GM23338 (cell line): Measurements from ENCODE around the gene ADGRG2. TPM values are rescaled to one million over a fixed set of nuclear protein-coding genes. Genes with fewer than 3 reads are reported as not detected.

Experiments
- ATAC-seq: fragments of 200-7000 bp; cut with Tn5 transposase; 3 replicates; pipeline ENCODE4 v1.9.1; 2020
- DNase-seq: peaks from one replicate; pipeline ENCODE4 v3.0.0-alpha.2; 2015; ENCODE audit warnings: low spot score
- H2AFZ ChIP-seq: fragments of 200-600 bp; sonication (generic); 2 replicates; pipeline ENCODE4 v1.8.0; 2016; ENCODE audit warnings: antibody characterized with exemption, mild to moderate bottlenecking, moderate library complexity
- H3F3A ChIP-seq: fragments of 200-600 bp; sonication (generic); replicated peaks from 2 replicates; pipeline ENCODE4 v1.8.0; 2017; ENCODE audit warnings: antibody characterized with exemption, mixed run types, low read depth
- H3K27ac ChIP-seq: fragments of 200-600 bp; sonication (generic); 2 replicates; pipeline ENCODE4 v1.6.1; 2016; ENCODE audit warnings: low read depth
- H3K27me3 ChIP-seq: fragments of 200-600 bp; sonication (generic); 2 replicates; pipeline ENCODE4 v1.8.0; 2016; ENCODE audit warnings: mild to moderate bottlenecking, mixed run types, moderate library complexity; ENCODE audit not compliant: insufficient read depth
- H3K36me3 ChIP-seq: fragments of 200-600 bp; sonication (generic); 2 replicates; pipeline ENCODE4 v1.8.0; 2016; ENCODE audit warnings: mild to moderate bottlenecking; ENCODE audit not compliant: insufficient read depth
- H3K4me1 ChIP-seq: fragments of 200-600 bp; sonication (generic); 2 replicates; pipeline ENCODE4 v1.8.0; 2016; ENCODE audit warnings: mild to moderate bottlenecking, moderate library complexity; ENCODE audit not compliant: insufficient read depth
- H3K4me2 ChIP-seq: fragments of 200-600 bp; sonication (generic); 2 replicates; pipeline ENCODE4 v1.7.1; 2017; ENCODE audit warnings: mixed run types
- H3K4me3 ChIP-seq: fragments of 200-600 bp; sonication (generic); 2 replicates; pipeline ENCODE4 v1.6.1; 2016; ENCODE audit warnings: mixed run types
- H3K79me2 ChIP-seq: fragments of 200-600 bp; sonication (generic); replicated peaks from 2 replicates; pipeline ENCODE4 v1.8.0; 2017; ENCODE audit warnings: mild to moderate bottlenecking; ENCODE audit not compliant: insufficient read depth
- H3K9me2 ChIP-seq: fragments of 200-600 bp; sonication (generic); 2 replicates; pipeline ENCODE4 v1.8.0; 2017; ENCODE audit not compliant: insufficient read depth
- H4K20me1 ChIP-seq: fragments of 200-600 bp; sonication (generic); replicated peaks from 2 replicates; pipeline ENCODE4 v1.8.0; 2017; ENCODE audit warnings: mild to moderate bottlenecking; ENCODE audit not compliant: insufficient read depth
- H3K27ac Mint-ChIP-seq: 2 replicates; pipeline ENCODE4 v1.8.0; 2020; ENCODE audit warnings: inconsistent platforms, mild to moderate bottlenecking, moderate library complexity, mixed read lengths
- H3K27me3 Mint-ChIP-seq: 3 replicates; pipeline ENCODE4 v1.8.0; 2022; ENCODE audit warnings: low read depth, mild to moderate bottlenecking, moderate library complexity, mixed read lengths, inconsistent platforms; ENCODE audit not compliant: insufficient read depth, poor library complexity
- H3K36me3 Mint-ChIP-seq: 3 replicates; pipeline ENCODE4 v1.8.0; 2021; ENCODE audit warnings: low read depth, mild to moderate bottlenecking, inconsistent platforms, moderate library complexity, mixed read lengths
- H3K4me1 Mint-ChIP-seq: 3 replicates; pipeline ENCODE4 v1.8.0; 2020; ENCODE audit warnings: mild to moderate bottlenecking, inconsistent platforms, mixed read lengths
- H3K4me3 Mint-ChIP-seq: 3 replicates; pipeline ENCODE4 v1.8.0; 2021; ENCODE audit warnings: moderate library complexity, mild to moderate bottlenecking, inconsistent platforms, mixed read lengths
- H3K9me3 Mint-ChIP-seq: 3 replicates; pipeline ENCODE4 v1.8.0; 2020; ENCODE audit warnings: moderate library complexity, mild to moderate bottlenecking, inconsistent platforms, mixed read lengths
- CREB1 ChIP-seq: fragments of 250-450 bp; sonication (Bioruptor Pico); IDR thresholded peaks from 2 replicates; pipeline ENCODE4 v1.5.0; 2020; ENCODE audit warnings: low read depth, mild to moderate bottlenecking, moderate library complexity
- EZH2phosphoT487 ChIP-seq: fragments of 200-600 bp; sonication (generic); IDR thresholded peaks from one replicate; pipeline ENCODE4 v1.8.1; 2018; ENCODE audit warnings: antibody characterized with exemption; ENCODE audit not compliant: unreplicated experiment
- NANOG ChIP-seq: IDR thresholded peaks from 2 replicates; pipeline ENCODE4 v1.6.1; 2016; ENCODE audit warnings: antibody characterized with exemption, borderline replicate concordance
- STAT1 ChIP-seq: IDR thresholded peaks from one replicate; pipeline ENCODE4 v1.6.1; 2016; ENCODE audit warnings: antibody characterized with exemption; ENCODE audit not compliant: unreplicated experiment
- ZNF114 ChIP-seq: fragments of 250-450 bp; sonication (Bioruptor Pico); IDR thresholded peaks from 2 replicates; pipeline ENCODE4 v1.5.0; 2020; ENCODE audit warnings: mild to moderate bottlenecking, moderate library complexity
- ZNF331 ChIP-seq: fragments of 250-450 bp; sonication (Bioruptor Pico); IDR thresholded peaks from 2 replicates; pipeline ENCODE4 v1.5.0; 2020; ENCODE audit warnings: low read depth, mild to moderate bottlenecking, moderate library complexity
- polyA plus RNA-seq: library from polyadenylated mRNA; unstranded; fragments of >200 nt; fragmentation: Nextera tagmentation; extraction: Ambion mirVana; gene quantifications from 2 replicates; pipeline ENCODE4 v1.2.1, GENCODE V29; 2016
- total RNA-seq: library from RNA; depleted of rRNA; stranded (reverse); fragments of >200 nt; shearing (Covaris generic); gene quantifications from 2 replicates; pipeline ENCODE4 v1.2.3, GENCODE V29; 2014
- TF ChIP-seq, protein P1 (sequence below): IDR thresholded peaks from 2 replicates; pipeline ENCODE4 v1.6.1; 2016; ENCODE audit warnings: antibody characterized with exemption
- TF ChIP-seq, protein P2 (sequence below), 2 experiments: fragments of 200-600 bp in 1 of 2; sonication (generic) in 1 of 2; conservative IDR thresholded peaks; 2 replicates each; pipeline versions ENCODE4 v1.5.1 to v1.6.1; 2016 to 2017; ENCODE audit warnings: antibody characterized with exemption in 2 of 2, low read depth in 2 of 2, mild to moderate bottlenecking in 2 of 2, moderate library complexity in 1 of 2
- TF ChIP-seq, protein P3 (sequence below): fragments of 250-450 bp; sonication (Bioruptor Pico); IDR thresholded peaks from 2 replicates; pipeline ENCODE4 v1.5.0; 2020; ENCODE audit warnings: mild to moderate bottlenecking, moderate library complexity

Gene ADGRG2
- total and polyA plus RNA-seq, 2 experiments from 2014 or later, result 4.0 to 10.8 TPM

DNA sequence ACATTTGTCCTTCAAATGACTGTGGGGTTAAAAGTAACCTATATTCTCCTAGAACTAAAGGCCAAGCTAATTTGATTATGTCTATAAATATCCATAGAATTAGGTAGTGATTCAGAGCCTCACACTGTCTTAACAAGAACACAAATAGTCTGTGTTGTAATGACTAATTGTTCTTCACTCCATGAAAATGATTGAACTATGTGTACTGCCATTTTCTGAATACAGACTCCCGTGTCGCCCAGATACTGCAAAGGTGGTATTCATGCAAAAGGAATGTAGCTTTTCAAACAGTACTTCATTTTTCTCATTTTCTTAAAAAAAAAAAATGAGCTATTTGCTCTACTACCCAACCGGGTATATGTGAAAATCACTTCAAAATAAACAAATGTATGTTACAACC lies 127.0 kb downstream of the ADGRG2 start:
- Mint-ChIP-seq H3K4me3 (no peak overlapping the region), H3K27ac (no peak overlapping the region), H3K27me3 (no peaks in the 10 kb centered on the region), H3K4me1 (peaks cover 23% of the 10 kb centered on the region), H3K9me3 (no peaks in the 10 kb centered on the region), H3K36me3 (no peaks in the 10 kb centered on the region)
- H3K9me2 ChIP-seq, result no peaks in the 10 kb centered on the region
- TF ChIP-seq, protein P1, sequence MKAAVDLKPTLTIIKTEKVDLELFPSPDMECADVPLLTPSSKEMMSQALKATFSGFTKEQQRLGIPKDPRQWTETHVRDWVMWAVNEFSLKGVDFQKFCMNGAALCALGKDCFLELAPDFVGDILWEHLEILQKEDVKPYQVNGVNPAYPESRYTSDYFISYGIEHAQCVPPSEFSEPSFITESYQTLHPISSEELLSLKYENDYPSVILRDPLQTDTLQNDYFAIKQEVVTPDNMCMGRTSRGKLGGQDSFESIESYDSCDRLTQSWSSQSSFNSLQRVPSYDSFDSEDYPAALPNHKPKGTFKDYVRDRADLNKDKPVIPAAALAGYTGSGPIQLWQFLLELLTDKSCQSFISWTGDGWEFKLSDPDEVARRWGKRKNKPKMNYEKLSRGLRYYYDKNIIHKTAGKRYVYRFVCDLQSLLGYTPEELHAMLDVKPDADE, result no peak
- no peak for TF ChIP-seq EZH2phosphoT487
- TF ChIP-seq CREB1 (CRISPR knock-in tag), result no peak
- no peak for TF ChIP-seq STAT1
- no peak for DNase-seq
- H3F3A ChIP-seq, result no peaks in the 10 kb centered on the region
- H3K27me3 ChIP-seq, result no peaks in the 10 kb centered on the region
- H3K36me3 ChIP-seq, result no peaks in the 10 kb centered on the region
- no peak for ATAC-seq
- H3K27ac ChIP-seq, result no peak overlapping the region
- no peak overlapping the region for H3K4me2 ChIP-seq
- H4K20me1 ChIP-seq, result no peaks in the 10 kb centered on the region
- H3K4me1 ChIP-seq, result peaks cover 32% of the 10 kb centered on the region; the same call in 1 of the 2 replicates
- H3K79me2 ChIP-seq, result no peaks in the 10 kb centered on the region
- H2AFZ ChIP-seq, result no peak overlapping the region
- no peak overlapping the region for H3K4me3 ChIP-seq

DNA sequence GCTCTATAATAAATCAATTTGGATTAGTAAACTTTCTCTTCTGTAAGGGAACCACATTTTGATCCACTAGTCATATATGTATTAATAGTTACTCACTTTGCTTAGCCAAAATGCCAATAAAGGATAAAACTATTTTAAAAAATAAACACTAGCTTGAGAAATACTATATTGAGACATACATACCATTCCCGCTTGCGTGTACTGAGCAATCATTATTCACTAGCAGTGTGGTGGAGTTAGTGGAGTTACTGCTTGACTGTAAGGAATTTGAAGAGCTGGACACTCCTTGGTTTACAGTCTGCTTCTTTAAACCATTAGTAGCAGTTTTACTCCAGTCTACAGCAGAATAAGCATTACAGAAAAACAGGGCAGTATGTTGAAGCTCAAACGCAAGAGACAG lies 127.6 kb downstream of the ADGRG2 start:
- TF ChIP-seq ZNF331 (CRISPR knock-in tag) (no peak), NANOG (no peak), CREB1 (CRISPR knock-in tag) (no peak), ZNF114 (CRISPR knock-in tag) (no peak)
- TF ChIP-seq, protein P2, sequence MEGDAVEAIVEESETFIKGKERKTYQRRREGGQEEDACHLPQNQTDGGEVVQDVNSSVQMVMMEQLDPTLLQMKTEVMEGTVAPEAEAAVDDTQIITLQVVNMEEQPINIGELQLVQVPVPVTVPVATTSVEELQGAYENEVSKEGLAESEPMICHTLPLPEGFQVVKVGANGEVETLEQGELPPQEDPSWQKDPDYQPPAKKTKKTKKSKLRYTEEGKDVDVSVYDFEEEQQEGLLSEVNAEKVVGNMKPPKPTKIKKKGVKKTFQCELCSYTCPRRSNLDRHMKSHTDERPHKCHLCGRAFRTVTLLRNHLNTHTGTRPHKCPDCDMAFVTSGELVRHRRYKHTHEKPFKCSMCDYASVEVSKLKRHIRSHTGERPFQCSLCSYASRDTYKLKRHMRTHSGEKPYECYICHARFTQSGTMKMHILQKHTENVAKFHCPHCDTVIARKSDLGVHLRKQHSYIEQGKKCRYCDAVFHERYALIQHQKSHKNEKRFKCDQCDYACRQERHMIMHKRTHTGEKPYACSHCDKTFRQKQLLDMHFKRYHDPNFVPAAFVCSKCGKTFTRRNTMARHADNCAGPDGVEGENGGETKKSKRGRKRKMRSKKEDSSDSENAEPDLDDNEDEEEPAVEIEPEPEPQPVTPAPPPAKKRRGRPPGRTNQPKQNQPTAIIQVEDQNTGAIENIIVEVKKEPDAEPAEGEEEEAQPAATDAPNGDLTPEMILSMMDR (conservative IDR thresholded peaks at IDR 0.05; ENCODE audit: low read depth in 2 of 2), result no peak
- TF ChIP-seq, protein P3, sequence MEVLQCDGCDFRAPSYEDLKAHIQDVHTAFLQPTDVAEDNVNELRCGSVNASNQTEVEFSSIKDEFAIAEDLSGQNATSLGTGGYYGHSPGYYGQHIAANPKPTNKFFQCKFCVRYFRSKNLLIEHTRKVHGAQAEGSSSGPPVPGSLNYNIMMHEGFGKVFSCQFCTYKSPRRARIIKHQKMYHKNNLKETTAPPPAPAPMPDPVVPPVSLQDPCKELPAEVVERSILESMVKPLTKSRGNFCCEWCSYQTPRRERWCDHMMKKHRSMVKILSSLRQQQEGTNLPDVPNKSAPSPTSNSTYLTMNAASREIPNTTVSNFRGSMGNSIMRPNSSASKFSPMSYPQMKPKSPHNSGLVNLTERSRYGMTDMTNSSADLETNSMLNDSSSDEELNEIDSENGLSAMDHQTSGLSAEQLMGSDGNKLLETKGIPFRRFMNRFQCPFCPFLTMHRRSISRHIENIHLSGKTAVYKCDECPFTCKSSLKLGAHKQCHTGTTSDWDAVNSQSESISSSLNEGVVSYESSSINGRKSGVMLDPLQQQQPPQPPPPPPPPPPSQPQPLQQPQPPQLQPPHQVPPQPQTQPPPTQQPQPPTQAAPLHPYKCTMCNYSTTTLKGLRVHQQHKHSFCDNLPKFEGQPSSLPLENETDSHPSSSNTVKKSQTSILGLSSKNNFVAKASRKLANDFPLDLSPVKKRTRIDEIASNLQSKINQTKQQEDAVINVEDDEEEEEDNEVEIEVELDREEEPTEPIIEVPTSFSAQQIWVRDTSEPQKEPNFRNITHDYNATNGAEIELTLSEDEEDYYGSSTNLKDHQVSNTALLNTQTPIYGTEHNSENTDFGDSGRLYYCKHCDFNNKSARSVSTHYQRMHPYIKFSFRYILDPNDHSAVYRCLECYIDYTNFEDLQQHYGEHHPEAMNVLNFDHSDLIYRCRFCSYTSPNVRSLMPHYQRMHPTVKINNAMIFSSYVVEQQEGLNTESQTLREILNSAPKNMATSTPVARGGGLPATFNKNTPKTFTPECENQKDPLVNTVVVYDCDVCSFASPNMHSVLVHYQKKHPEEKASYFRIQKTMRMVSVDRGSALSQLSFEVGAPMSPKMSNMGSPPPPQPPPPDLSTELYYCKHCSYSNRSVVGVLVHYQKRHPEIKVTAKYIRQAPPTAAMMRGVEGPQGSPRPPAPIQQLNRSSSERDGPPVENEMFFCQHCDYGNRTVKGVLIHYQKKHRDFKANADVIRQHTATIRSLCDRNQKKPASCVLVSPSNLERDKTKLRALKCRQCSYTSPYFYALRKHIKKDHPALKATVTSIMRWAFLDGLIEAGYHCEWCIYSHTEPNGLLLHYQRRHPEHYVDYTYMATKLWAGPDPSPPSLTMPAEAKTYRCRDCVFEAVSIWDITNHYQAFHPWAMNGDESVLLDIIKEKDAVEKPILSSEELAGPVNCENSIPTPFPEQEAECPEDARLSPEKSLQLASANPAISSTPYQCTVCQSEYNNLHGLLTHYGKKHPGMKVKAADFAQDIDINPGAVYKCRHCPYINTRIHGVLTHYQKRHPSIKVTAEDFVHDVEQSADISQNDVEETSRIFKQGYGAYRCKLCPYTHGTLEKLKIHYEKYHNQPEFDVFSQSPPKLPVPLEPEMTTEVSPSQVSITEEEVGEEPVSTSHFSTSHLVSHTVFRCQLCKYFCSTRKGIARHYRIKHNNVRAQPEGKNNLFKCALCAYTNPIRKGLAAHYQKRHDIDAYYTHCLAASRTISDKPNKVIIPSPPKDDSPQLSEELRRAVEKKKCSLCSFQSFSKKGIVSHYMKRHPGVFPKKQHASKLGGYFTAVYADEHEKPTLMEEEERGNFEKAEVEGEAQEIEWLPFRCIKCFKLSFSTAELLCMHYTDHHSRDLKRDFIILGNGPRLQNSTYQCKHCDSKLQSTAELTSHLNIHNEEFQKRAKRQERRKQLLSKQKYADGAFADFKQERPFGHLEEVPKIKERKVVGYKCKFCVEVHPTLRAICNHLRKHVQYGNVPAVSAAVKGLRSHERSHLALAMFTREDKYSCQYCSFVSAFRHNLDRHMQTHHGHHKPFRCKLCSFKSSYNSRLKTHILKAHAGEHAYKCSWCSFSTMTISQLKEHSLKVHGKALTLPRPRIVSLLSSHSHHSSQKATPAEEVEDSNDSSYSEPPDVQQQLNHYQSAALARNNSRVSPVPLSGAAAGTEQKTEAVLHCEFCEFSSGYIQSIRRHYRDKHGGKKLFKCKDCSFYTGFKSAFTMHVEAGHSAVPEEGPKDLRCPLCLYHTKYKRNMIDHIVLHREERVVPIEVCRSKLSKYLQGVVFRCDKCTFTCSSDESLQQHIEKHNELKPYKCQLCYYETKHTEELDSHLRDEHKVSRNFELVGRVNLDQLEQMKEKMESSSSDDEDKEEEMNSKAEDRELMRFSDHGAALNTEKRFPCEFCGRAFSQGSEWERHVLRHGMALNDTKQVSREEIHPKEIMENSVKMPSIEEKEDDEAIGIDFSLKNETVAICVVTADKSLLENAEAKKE (CRISPR knock-in tag), result no peak
- TF ChIP-seq, protein P1, result no peak
- H3K27ac ChIP-seq, result no peak overlapping the region

More for the DNA sequence above, 127.6 kb downstream of the ADGRG2 start:
- no peak overlapping the region for H3K4me3 ChIP-seq
- no peak for DNase-seq
- Mint-ChIP-seq H3K27ac (no peak overlapping the region), H3K27me3 (no peaks in the 10 kb centered on the region), H3K36me3 (no peaks in the 10 kb centered on the region), H3K4me3 (no peak overlapping the region), H3K4me1 (peaks cover 23% of the 10 kb centered on the region), H3K9me3 (no peaks in the 10 kb centered on the region)
- H3K9me2 ChIP-seq, result no peaks in the 10 kb centered on the region
- no peaks in the 10 kb centered on the region for H3F3A ChIP-seq
- no peaks in the 10 kb centered on the region for H4K20me1 ChIP-seq
- H2AFZ ChIP-seq, result no peak overlapping the region
- H3K4me1 ChIP-seq, result peaks cover 32% of the 10 kb centered on the region; the same call in 1 of the 2 replicates
- no peaks in the 10 kb centered on the region for H3K79me2 ChIP-seq
- no peaks in the 10 kb centered on the region for H3K27me3 ChIP-seq
- ATAC-seq, result no peak
- no peak overlapping the region for H3K4me2 ChIP-seq
- no peaks in the 10 kb centered on the region for H3K36me3 ChIP-seq
